ENCODE results near the gene FILIP1. TPM values are rescaled to one million over a fixed set of nuclear protein-coding genes. Genes with fewer than 3 reads are reported as not detected.
"Not testable (repeated sequence)": the region's sequence is repeated elsewhere in the genome, so short reads cannot be mapped to it uniquely, and the experiment has no call there.

Gene FILIP1
- total RNA-seq, 1 donor from 2014 or later, result 11.3 TPM

- DNase-seq (ENCODE audit: low spot score), result no peak
Measured at GRCh38 chr6:75449630-75450206, 43.9 kb downstream of the FILIP1 start.

- DNase-seq (ENCODE audit: low spot score), result no peak
Measured at GRCh38 chr6:75446241-75446880, 47.2 kb downstream of the FILIP1 start.

GRCh38 chr6:75445738-75446137 is 47.9 kb downstream of the FILIP1 start:
- no peak for DNase-seq (ENCODE audit: low spot score)

DNA sequence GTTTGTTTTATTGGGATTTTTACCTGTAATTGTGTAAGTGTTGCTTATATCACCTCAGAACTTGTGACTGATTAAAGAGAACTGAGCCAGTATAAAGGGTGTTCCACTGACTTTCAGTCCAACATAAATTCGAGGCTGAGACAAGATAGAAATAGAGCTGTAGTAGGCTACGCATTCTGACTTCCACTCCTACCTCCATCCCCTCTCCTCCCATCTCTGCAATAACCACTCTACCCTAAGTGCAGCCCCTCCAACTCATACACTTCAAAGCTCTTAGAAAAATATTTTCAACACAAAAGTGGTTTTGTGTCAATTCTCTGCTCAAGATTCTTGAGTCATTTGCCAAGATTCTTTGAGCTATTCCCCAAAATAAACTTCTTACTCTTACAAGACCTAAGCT is 48.7 kb downstream of the FILIP1 start:
- no peak for DNase-seq (ENCODE audit: low spot score)

GRCh38 chr6:75441883-75442282 is 51.7 kb downstream of the FILIP1 start:
- not testable (repeated sequence) for DNase-seq (ENCODE audit: low spot score)

DNA sequence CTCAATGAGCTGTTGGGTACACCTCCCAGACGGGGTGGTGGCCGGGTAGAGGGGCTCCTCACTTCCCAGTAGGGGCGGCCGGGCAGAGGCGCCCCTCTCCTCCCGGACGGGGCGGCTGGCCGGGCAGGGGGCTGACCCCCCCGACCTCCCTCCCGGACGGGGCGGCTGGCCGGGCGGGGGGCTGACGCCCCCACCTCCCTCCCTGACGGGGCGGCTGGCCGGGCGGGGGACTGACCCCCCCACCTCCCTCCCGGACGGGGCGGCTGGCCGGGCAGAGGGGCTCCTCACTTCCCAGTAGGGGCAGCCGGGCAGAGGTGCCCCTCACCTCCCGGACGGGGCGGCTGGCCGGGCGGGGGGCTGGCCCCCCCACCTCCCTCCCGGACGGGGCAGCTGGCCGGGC is 52.1 kb downstream of the FILIP1 start:
- DNase-seq (ENCODE audit: low spot score), result not testable (repeated sequence)

GRCh38 chr6:75438442-75439116 is 55.0 kb downstream of the FILIP1 start:
- DNase-seq (ENCODE audit: low spot score), result no peak

DNA sequence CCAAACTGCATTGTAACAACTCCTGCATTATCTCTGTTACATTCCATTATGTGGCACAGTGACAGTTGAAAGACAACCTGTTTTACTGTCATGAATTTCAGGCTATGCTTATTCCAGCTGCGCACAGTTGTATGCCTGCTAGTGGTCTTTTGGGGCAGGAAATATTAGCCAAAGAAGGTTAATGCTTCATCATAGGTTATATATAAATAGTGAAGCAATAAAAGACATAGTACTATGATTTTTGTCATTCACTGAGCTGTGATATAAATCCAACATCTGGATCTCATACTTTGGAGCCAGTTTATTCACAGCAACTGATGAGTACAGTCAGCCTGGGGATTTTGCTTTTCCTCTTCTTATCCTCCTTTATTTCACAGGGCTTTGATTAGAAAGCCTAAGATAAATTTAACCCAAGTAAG is 55.6 kb downstream of the FILIP1 start:
- DNase-seq (ENCODE audit: low spot score), result no peak

- DNase-seq (ENCODE audit: low spot score), result no peak
Measured at GRCh38 chr6:75437421-75437891, 56.1 kb downstream of the FILIP1 start.

- peak; percentile 65 for DNase-seq (ENCODE audit: low spot score)
Measured at GRCh38 chr6:75436869-75437268, 56.7 kb downstream of the FILIP1 start.

GRCh38 chr6:75432809-75433208 is 60.8 kb downstream of the FILIP1 start:
- not testable (repeated sequence) for DNase-seq (ENCODE audit: low spot score)

- DNase-seq (ENCODE audit: low spot score), result no peak
Measured at GRCh38 chr6:75431379-75431778, 62.2 kb downstream of the FILIP1 start.

DNA sequence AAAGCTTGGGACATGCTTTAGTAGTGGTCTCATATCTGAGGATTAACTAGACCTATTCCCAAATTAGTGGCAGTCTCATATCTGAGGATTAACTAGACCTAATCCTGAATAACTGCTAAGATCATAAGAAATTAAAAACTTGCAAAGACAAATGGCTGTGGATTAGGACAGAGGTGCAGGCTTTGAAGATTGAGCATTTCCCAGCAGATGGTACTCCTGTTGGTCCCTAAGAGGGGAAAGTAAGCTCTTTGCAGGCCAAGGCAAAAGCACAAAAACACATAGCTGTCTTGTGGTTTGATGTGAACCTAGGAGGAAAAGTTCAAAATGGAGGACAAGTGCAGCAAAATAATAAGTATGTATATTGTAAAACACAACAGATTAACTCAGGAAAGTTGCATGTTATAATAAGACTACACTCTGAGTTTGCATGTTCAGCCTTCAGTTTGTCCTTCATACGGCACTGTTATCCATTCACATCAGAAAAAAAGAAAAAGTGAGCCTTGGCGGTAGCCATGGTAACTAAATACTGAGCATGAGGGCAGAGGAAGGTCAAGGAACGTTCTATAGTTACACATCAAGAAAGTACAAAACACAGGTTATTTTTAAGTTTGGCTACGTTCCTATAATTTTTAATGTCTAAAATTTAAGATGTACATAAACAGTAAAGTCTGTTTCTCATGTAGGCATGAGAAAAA is 62.8 kb downstream of the FILIP1 start:
- no peak for DNase-seq (ENCODE audit: low spot score)

DNA sequence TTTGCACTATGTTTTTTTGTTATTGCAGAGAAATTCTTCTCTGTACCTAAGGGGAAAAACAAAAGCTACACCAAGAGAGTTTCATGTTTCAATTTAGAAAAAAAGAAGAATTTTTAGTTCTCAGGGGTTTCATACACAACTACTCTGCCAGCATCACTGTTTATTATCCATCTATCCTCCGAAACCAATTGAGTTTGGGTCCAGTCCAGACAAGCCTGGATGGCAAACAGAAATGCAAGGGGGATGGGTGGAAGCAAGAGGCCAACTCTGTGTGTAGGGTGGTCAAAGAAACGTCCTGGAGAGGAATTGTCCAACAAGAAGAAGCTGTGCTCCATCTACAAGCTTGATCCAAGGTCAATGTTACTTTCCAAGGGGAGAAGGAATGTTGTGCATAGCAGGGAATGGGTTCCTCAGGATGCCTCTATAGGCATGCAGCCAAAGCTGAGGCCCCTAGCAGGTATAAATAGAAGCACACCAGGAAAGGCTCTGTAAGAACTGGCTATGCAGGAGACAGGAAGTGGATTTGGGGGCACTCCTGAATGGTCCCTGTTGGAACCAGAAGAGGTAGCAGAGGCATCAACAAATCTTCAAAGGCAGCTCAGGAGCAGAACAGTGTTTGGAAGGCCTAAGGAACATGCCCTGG is 64.4 kb downstream of the FILIP1 start:
- DNase-seq (ENCODE audit: low spot score), result no peak

- DNase-seq (ENCODE audit: low spot score), result no peak
Measured at GRCh38 chr6:75428204-75428603, 65.4 kb downstream of the FILIP1 start.

DNA sequence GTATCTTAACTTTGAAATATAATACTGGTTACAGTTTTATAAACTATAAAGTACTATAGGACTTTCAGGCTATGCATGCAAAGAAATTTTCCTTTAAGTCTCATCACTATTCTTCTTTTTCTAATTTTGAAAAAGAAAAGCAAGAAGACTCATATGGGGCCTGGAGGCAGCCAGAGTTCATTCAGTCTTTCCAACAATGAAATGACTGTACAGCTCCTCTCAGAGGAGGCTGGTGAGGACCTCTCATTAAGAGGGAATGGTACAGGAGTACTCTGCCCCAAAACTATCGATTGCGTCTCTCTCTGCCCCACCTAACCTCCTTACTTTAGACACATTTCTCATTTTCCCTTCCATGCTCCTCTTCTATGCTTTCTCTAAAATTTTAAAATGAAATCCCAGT is 66.3 kb downstream of the FILIP1 start:
- DNase-seq (ENCODE audit: low spot score), result no peak

DNA sequence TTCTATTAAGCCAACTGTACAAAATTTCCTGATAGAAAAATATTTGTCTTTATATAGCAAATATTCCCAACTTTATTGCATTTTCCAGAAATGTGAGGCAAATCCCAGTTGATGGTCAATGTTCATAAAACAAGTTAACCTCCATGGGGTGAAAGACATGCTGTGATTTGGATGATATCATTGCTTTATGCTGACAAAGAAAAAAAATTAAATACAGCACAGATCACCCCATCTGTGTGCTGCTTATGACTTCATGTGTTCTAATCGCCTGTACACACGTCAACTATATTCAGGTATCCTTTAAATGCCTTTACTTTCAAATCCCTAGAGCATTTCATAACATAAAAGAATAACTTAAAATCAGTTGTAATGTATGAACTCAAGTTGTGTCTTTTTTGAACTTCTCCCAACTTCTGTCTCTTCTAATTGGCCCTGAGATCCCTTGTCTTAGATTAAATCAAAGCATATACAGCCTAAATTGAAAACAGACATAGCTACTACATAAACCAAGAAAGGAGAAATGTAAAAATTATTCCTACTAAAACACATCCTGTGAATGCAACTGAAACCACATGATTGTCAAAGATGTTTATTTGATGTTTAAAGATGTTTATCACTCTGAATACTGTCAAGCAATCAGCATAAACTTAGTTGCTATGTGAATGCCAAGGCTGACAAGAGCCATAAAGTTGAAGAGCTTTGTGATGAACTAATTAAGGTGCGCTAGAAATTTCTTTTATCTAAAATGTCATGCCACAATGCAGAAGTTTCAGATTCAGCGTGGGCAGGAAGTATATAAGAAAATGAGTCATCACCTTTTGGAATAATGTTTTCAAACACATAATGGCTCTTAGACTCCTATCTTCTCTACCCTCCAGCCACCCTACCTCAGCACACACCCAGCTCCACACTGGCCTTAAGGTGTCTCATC is 68.7 kb downstream of the FILIP1 start:
- no peak for DNase-seq (ENCODE audit: low spot score)

DNA sequence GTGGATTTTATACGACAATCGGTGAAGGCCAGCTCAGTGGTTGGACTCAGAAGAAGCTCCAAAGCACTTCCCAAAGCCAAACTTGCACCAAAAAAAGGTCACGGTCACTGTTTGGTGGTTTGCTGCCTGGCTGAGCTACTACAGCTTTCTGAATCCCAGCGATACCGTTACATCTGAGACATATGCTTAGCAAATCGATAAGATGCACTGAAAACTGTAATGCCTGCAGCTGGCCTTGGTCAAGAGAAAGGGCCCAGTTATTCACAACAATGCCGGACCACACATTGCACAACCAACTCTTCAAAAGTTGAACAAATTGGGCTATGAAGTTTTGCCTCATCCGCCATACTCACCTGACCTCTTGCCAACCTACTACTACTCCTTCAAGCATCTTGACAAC is 70.2 kb downstream of the FILIP1 start:
- DNase-seq (ENCODE audit: low spot score), result no peak

DNA sequence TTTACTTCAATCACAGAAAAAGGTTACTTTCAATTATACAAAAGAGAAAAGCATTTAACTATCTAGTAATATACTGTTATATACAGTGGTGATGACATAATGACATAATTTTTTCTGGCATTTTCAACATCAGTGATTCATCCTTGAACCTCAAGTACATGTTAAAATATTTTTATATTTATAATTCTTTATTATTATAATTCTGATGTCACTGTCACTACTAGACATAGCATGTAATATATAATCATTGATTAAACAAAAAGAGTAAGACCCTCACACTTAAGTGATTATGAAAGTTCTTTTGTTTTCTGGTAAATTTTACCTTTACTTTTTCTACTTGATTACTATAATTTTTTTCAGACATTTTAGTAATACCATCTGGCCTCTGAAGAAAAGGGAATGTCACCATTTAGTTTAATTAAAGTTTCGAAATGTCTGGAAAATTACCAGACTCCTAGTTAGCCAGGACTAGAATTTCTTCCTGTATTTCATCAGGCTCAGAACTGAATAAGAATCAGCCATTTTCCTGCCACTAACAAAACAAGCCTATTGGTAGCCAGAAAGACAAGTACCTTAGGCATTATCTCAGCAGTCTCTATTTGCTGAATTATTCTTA is 71.5 kb downstream of the FILIP1 start:
- no peak for DNase-seq (ENCODE audit: low spot score)

DNA sequence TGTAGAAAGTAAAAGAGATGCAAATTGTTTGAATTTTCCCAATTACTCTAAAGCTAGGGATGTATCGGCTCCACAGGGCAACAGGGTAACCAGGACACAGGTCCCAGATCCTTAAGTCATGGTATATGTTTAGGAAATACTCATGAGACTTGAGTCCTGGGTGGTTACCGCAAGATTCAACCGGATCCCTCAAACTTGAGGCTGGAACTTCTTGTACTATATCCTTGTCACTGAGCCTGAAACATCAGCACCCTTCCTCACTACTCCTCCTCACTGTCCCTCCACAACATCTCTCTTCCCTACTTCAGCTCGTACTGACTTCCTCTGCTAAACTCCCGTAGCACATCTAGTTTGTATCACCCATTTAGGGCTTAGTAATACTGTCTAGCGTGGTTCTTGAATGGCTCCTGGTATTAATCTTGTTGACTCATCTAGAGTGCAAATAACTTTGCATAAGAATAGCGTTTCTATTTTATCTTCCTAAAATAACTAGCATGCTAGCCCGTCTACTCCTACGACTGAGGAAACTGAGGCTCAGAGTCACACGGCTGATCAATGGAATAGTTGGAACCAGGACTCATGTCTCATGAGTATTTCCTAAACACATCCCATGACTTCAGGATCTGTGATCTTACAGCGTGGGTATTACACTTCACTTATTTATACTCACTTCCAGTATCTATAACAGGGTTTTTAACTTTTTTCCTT is 72.1 kb downstream of the FILIP1 start:
- DNase-seq (ENCODE audit: low spot score), result no peak

Measured in ureter (tissue), 1 donor.